Large intestine (tissue), 3 donors: Measurements from ENCODE around the gene FRMD4A. TPM values are rescaled to one million over a fixed set of nuclear protein-coding genes. Genes with fewer than 3 reads are reported as not detected.
"Not testable (repeated sequence)": the region's sequence is repeated elsewhere in the genome, so short reads cannot be mapped to it uniquely, and the experiment has no call there.

Experiments
- DNase-seq, 2 donors: peaks; one replicate each; pipeline versions ENCODE4 v3.0.0 to v3.0.0-alpha.2; 2013
- H3K27ac ChIP-seq: one replicate; pipeline ENCODE4 v1.5.1; 2013; ENCODE audit warnings: low read length
- H3K27me3 ChIP-seq: 2 replicates; pipeline ENCODE4 v1.6.1; 2013; ENCODE audit warnings: low read length; ENCODE audit not compliant: control insufficient read depth, insufficient read depth
- H3K36me3 ChIP-seq: 2 replicates; pipeline ENCODE4 v1.6.1; 2013; ENCODE audit warnings: low read length; ENCODE audit not compliant: control insufficient read depth, insufficient read depth
- H3K4me1 ChIP-seq: one replicate; pipeline ENCODE4 v1.6.1; 2013; ENCODE audit warnings: low read length; ENCODE audit not compliant: control insufficient read depth, insufficient read depth
- H3K4me3 ChIP-seq: one replicate; pipeline ENCODE4 v1.5.1; 2013; ENCODE audit warnings: low read length
- H3K9me3 ChIP-seq: one replicate; pipeline ENCODE4 v1.6.1; 2013; ENCODE audit warnings: mild to moderate bottlenecking, low read depth, low read length, moderate library complexity; ENCODE audit not compliant: control insufficient read depth
- WGBS: methylation state at CpG from one replicate; pipeline ENCODE4 v1.1.5; 2013; ENCODE audit warnings: low lambda C conversion rate; ENCODE audit not compliant: insufficient coverage; 5-methylcytosine and 5-hydroxymethylcytosine counted together
- polyA plus RNA-seq: library from polyadenylated mRNA; unstranded; fragments of 120-200 nt; gene quantifications from one replicate; pipeline ENCODE4 v1.2.1, GENCODE V29; 2013

Gene FRMD4A
- polyA plus RNA-seq, 1 donor: 19.8 TPM

GRCh38 chr10:13911821-13912520 is 418.8 kb downstream of the FRMD4A start:
- no peak overlapping the region for H3K4me3 ChIP-seq
- H3K4me1 ChIP-seq: no peaks in the 10 kb centered on the region
- no peaks in the 10 kb centered on the region for H3K9me3 ChIP-seq
- H3K36me3 ChIP-seq: no peaks in the 10 kb centered on the region
- WGBS: no CpG with 5 or more reads among the region's 2 CpGs
- H3K27ac ChIP-seq: no peak overlapping the region
- H3K27me3 ChIP-seq: no peaks in the 10 kb centered on the region
- DNase-seq: no peak

GRCh38 chr10:13909516-13910258 is 421.0 kb downstream of the FRMD4A start:
- Histone ChIP-seq H3K4me1 (no peaks in the 10 kb centered on the region), H3K27ac (no peak overlapping the region), H3K27me3 (no peaks in the 10 kb centered on the region), H3K36me3 (no peaks in the 10 kb centered on the region), H3K4me3 (no peak overlapping the region), H3K9me3 (no peaks in the 10 kb centered on the region)
- DNase-seq: no peak
- WGBS: 92% methylated on average over 4 of the region's 5 CpGs

- Histone ChIP-seq H3K27ac (no peak overlapping the region), H3K27me3 (no peaks in the 10 kb centered on the region), H3K4me1 (no peaks in the 10 kb centered on the region), H3K4me3 (no peak overlapping the region), H3K9me3 (no peaks in the 10 kb centered on the region), H3K36me3 (no peaks in the 10 kb centered on the region)
- peak in 1 of 2 donors; percentile 13 for DNase-seq
- WGBS: 94% methylated on average over 3 of the region's 4 CpGs
Observed at GRCh38 chr10:13908475-13908874, 422.2 kb downstream of the FRMD4A start.

DNA sequence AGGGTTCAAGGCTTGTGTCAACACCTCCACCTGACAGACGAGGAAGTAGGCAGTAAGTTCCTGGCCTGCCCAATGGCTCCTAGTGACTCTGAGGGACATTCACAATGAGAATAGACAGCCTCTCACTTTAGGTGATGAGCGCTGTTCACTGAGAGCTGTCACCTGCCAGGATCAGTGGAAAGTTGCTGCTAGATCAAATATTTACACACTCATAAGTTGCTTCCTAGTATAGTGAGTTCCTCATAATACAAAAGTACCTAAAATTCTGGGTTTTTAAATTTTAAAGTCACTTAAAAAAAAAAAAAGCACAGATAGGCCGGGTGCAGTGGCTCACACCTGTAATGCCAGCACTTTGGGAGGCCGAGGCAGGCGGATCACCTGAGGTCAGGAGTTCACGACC is 423.2 kb downstream of the FRMD4A start:
- Histone ChIP-seq H3K4me1 (no peaks in the 10 kb centered on the region), H3K27me3 (no peaks in the 10 kb centered on the region), H3K27ac (no peak overlapping the region), H3K36me3 (no peaks in the 10 kb centered on the region), H3K4me3 (no peak overlapping the region), H3K9me3 (no peaks in the 10 kb centered on the region)
- WGBS: no CpG with 5 or more reads among the region's 6 CpGs
- DNase-seq: no peak

DNA sequence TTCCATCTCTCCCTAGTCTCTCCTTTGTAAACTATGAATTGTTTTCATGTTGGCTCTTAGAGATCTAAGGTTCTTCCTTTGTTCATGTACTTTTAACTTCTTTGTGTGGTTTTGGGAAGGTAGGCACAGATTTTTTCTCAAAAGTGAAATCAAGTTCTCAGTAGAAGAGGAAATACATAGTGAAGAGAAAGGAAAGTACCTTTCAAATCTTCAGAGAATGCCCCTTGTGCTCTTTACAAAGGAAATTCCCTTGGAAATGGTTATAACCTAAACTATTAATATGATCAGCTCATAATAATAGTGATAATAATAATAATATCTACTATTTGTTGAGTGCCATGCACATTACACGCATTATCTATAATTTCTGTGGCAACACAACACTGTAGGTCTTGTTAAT is 425.4 kb downstream of the FRMD4A start:
- Histone ChIP-seq H3K4me1 (no peaks in the 10 kb centered on the region), H3K27ac (no peak overlapping the region), H3K27me3 (no peaks in the 10 kb centered on the region), H3K4me3 (no peak overlapping the region), H3K9me3 (no peaks in the 10 kb centered on the region), H3K36me3 (no peaks in the 10 kb centered on the region)
- no CpG with 5 or more reads among the region's 1 CpG for WGBS
- DNase-seq: no peak

- Histone ChIP-seq H3K9me3 (no peaks in the 10 kb centered on the region), H3K4me1 (no peaks in the 10 kb centered on the region), H3K27me3 (no peaks in the 10 kb centered on the region), H3K36me3 (no peaks in the 10 kb centered on the region), H3K4me3 (no peak overlapping the region), H3K27ac (no peak overlapping the region)
- 71% methylated on average over 4 of the region's 16 CpGs for WGBS
- DNase-seq: peak in 1 of 2 donors; percentile 7
Observed at GRCh38 chr10:13904064-13904463, 426.7 kb downstream of the FRMD4A start.

GRCh38 chr10:13902868-13903587 is 427.7 kb downstream of the FRMD4A start:
- Histone ChIP-seq H3K4me3 (no peak overlapping the region), H3K4me1 (no peaks in the 10 kb centered on the region), H3K27me3 (no peaks in the 10 kb centered on the region), H3K36me3 (no peaks in the 10 kb centered on the region), H3K27ac (no peak overlapping the region), H3K9me3 (no peaks in the 10 kb centered on the region)
- DNase-seq: no peak
- WGBS: 63% methylated on average over 1 of the region's 6 CpGs

DNA sequence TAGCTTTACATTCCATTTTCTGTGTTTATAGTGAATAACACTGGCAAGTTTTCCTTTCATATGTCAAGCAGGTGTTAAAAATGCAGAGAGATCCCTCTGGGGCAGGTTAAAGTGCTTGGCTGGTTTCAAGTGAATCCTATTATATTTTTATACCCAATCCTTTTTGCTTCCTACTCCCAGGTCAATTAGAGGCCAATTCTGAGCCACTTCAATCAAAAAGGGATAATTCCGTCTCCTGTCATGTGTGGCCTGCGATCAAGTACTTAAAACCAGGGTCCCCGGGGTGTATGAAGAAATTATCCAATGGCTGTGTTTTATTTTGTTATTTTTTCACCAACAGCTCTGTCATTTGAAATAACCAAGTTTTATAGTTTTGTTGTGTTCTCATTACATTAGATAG is 430.8 kb downstream of the FRMD4A start:
- no peak for DNase-seq
- no peak overlapping the region for H3K4me3 ChIP-seq
- WGBS: no CpG with 5 or more reads among the region's 3 CpGs

GRCh38 chr10:13896146-13896545 is 434.6 kb downstream of the FRMD4A start:
- H3K27me3 ChIP-seq: peaks cover 22% of the 10 kb centered on the region
- H3K36me3 ChIP-seq, DNase-seq, H3K9me3 ChIP-seq, H3K4me1 ChIP-seq, H3K27ac ChIP-seq, H3K4me3 ChIP-seq: not testable (repeated sequence)
- WGBS: no CpG with 5 or more reads among the region's 1 CpG

More for the DNA sequence above, 430.8 kb downstream of the FRMD4A start:
- Histone ChIP-seq H3K27ac (no peak overlapping the region), H3K27me3 (no peaks in the 10 kb centered on the region), H3K9me3 (no peaks in the 10 kb centered on the region), H3K4me1 (no peaks in the 10 kb centered on the region), H3K36me3 (no peaks in the 10 kb centered on the region)

DNA sequence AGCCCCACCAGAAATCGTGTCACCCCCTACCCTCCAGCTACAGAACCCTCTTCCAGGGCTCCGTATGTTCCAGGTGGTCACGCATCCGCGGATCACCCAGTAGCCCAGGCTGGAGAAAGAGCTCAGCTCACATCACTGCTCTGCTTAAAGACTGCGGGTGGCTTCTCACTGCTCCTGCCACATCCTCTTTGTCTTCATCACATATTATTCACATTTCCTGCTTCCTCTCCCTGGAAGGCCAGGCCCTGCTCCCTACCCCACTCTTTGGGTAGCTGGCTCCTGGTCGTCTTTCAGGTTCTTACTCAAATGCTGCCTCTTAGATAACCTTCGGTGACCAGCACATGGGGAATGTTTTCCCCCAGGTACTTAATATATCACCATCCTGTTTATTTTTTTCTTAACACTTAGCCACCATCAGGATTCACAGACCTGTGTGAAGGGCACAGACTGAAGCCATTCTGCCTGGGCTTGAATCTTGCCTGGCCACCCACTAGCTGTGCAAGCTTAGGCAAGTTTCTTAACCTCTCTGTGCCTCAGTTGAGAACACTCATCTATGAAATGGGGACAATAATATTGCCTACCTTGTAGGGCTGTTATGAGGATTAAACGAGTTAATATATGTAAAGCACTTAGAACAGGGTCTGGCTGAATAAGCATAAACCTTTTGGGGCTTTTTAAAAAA is 436.2 kb downstream of the FRMD4A start:
- WGBS: 0% methylated on average over 1 of the region's 9 CpGs
- Histone ChIP-seq H3K4me1 (no peaks in the 10 kb centered on the region), H3K4me3 (no peak overlapping the region), H3K27me3 (peaks cover 33% of the 10 kb centered on the region), H3K27ac (no peak overlapping the region), H3K36me3 (no peaks in the 10 kb centered on the region), H3K9me3 (no peaks in the 10 kb centered on the region)
- no peak for DNase-seq
